ENCODE measurements around the gene CELF5. TPM values are rescaled to one million over a fixed set of nuclear protein-coding genes. Genes with fewer than 3 reads are reported as not detected.

Gene CELF5
- total and polyA plus RNA-seq, 9 of the 15 experiments (the other 6 are each of a cell fraction or from before 2014, with no cell fraction given) = 0.01 to 0.56 (median 0.22) TPM

DNA sequence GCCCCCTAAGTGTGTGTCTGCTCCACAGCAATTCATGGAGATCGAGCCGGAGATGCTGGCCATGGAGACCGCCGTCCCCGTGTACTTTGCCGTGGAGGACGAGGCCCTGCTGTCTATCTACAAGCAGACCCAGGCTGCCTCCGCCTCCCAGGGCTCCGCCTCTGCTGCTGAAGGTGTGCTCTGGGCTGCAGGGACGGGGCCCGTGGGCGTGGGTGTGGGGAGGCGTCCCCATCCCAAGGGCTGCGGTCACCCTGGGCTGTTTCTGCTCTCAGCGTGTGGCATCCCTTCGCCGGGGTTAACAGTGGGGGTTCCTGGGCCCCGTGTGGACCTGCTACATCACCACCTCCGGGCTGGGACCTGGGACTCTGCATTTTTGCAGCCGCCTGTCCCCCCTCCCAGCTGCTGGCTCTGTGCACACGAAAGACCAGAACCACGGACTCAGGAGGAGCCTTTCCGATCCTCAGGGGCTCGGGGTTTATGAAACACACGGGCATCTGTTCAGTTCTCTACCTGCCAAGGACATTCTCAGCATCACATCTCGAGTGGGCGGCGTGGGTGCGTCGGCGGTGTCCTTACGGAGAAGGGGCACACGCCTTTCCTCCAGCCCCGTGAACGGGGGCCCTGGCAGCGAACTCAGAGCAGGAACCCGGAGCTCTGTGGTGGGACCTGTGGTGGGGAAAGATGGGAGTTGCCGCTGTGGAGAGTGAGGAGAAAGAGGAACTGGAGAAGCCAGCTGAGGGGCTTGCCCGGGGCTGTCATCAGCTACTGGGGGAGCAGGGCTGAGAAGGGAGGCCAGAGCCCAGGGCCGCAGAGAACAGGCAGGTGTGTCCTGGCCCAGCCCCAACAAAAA is 31.0 kb upstream of the CELF5 start:
- peak overlapping the region; percentile 33 to 81; a peak in 3 of 4 replicates for H3K9ac ChIP-seq (ENCODE audit: insufficient read depth in 1 of 2, low read depth in 2 of 2, low read length in 2 of 2)
- ATAC-seq = peak; percentile 72
- in situ Hi-C loops (cut with MboI) = no loop called here
- WGBS (ENCODE audit: insufficient coverage, low coverage, missing lambda C conversion rate) = 58% methylated on average over 28 of the region's 40 CpGs
- no peaks in the 10 kb centered on the region for H3K9me1 ChIP-seq (ENCODE audit: control insufficient read depth, insufficient read depth, low read length)
- no peaks in the 10 kb centered on the region for H3K27me3 ChIP-seq (ENCODE audit: control insufficient read depth in 2 of 2, insufficient read depth in 2 of 2, low read length in 2 of 2)
- intact Hi-C loops (cut with micrococcal nuclease) = no loop called here
- H4K20me1 ChIP-seq (replicated peaks; ENCODE audit: control insufficient read depth, insufficient read depth, low read length) = peaks cover 25% of the 10 kb centered on the region; the same call in 1 of the 2 replicates
- BruUV-seq (replicated peaks) = TSS peak; percentile 13
- DNase-seq (ENCODE audit: extremely low read depth in 1 of 4, low spot score in 3 of 4) = peak; percentile 49 to 72 (median 62)
- H3K4me2 ChIP-seq (ENCODE audit: insufficient read depth, low read length) = peak overlapping the region; percentile 43
- H3K9me3 ChIP-seq (replicated peaks; ENCODE audit: control insufficient read depth, insufficient read depth, low read depth, low read length) = no peaks in the 10 kb centered on the region
- peaks cover 65% of the 10 kb centered on the region for H3K79me2 ChIP-seq (ENCODE audit: control insufficient read depth, insufficient read depth, low read length)
- CTCF ChIA-PET (ENCODE audit: low intra/inter-chr PET ratio) = no interaction called here
- no peak overlapping the region for H3K4me3 ChIP-seq
- H3K4me1 ChIP-seq (replicated peaks in 1 of 2; ENCODE audit: control insufficient read depth in 2 of 2, insufficient read depth in 2 of 2, low read length in 2 of 2) = peaks cover 14 to 83% of the 10 kb centered on the region in 2 experiments
- peak; percentile 52 for FAIRE-seq
- no peak overlapping the region for H2AFZ ChIP-seq (ENCODE audit: low read depth, low read length)
- peaks cover 74% of the 10 kb centered on the region; the same call in 2 of the 3 replicates for H3K36me3 ChIP-seq (ENCODE audit: control insufficient read depth, insufficient read depth, low read length)
- POLR2A ChIA-PET = interaction anchor here (0.6 to 1.0 kb wide), 2 partner anchors 8 to 136 kb away, joined by 3 to 4 read pairs; no protein-coding TSS in a partner anchor
- H3K27ac ChIP-seq (ENCODE audit: extremely low read depth, low read depth, low read length) = peak overlapping the region; percentile 63; the same call in 2 of the 3 replicates
- TF ChIP-seq ZFP36 (IDR thresholded peaks at IDR 0.05; ENCODE audit: low read depth, low read length, partially characterized antibody) (no peak), DMBX1 (CRISPR knock-in tag; IDR thresholded peaks at IDR 0.05; ENCODE audit: borderline replicate concordance) (no peak), NCOR1 (IDR thresholded peaks at IDR 0.05) (no peak), CBX2 (IDR thresholded peaks at IDR 0.05; ENCODE audit: insufficient read depth, low read length, poor library complexity, severe bottlenecking) (no peak)
- TF ChIP-seq, protein P1, sequence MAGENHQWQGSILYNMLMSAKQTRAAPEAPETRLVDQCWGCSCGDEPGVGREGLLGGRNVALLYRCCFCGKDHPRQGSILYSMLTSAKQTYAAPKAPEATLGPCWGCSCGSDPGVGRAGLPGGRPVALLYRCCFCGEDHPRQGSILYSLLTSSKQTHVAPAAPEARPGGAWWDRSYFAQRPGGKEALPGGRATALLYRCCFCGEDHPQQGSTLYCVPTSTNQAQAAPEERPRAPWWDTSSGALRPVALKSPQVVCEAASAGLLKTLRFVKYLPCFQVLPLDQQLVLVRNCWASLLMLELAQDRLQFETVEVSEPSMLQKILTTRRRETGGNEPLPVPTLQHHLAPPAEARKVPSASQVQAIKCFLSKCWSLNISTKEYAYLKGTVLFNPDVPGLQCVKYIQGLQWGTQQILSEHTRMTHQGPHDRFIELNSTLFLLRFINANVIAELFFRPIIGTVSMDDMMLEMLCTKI (IDR thresholded peaks at IDR 0.05; ENCODE audit: partially characterized antibody) = no peak
- TF ChIP-seq, protein P2, sequence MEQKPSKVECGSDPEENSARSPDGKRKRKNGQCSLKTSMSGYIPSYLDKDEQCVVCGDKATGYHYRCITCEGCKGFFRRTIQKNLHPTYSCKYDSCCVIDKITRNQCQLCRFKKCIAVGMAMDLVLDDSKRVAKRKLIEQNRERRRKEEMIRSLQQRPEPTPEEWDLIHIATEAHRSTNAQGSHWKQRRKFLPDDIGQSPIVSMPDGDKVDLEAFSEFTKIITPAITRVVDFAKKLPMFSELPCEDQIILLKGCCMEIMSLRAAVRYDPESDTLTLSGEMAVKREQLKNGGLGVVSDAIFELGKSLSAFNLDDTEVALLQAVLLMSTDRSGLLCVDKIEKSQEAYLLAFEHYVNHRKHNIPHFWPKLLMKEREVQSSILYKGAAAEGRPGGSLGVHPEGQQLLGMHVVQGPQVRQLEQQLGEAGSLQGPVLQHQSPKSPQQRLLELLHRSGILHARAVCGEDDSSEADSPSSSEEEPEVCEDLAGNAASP (IDR thresholded peaks at IDR 0.05) = no peak

Data from K562 (cell line).